Testis (tissue), 3 donors: ENCODE data around the gene MEIS2. TPM values are rescaled to one million over a fixed set of nuclear protein-coding genes. Genes with fewer than 3 reads are reported as not detected.

Experiments
- DNase-seq: peaks from one replicate; pipeline ENCODE4 v3.0.0-alpha.2; 2019
- H3K27ac ChIP-seq, 2 donors: fragments of 200-600 bp; sonication (generic); one replicate each; pipeline ENCODE4 v1.5.1; 2019
- H3K27me3 ChIP-seq: fragments of 200-600 bp; sonication (generic); one replicate; pipeline ENCODE4 v1.5.1; 2019
- H3K36me3 ChIP-seq: fragments of 200-600 bp; sonication (generic); one replicate; pipeline ENCODE4 v1.5.1; 2017; ENCODE audit warnings: low read depth; ENCODE audit errors: missing control alignments
- H3K4me1 ChIP-seq: fragments of 200-600 bp; sonication (generic); one replicate; pipeline ENCODE4 v1.5.1; 2019
- H3K4me3 ChIP-seq, 2 donors: fragments of 200-600 bp; sonication (generic); one replicate each; pipeline ENCODE4 v1.5.1; 2017 to 2019
- H3K9me3 ChIP-seq: fragments of 200-600 bp; sonication (generic); one replicate; pipeline ENCODE4 v1.5.1; 2017
- POLR2A ChIP-seq: fragments of 450-650 bp; IDR thresholded peaks from one replicate; pipeline ENCODE4 v1.6.1; 2017; ENCODE audit warnings: antibody characterized with exemption, mild to moderate bottlenecking, moderate library complexity
- WGBS, 2 donors: methylation state at CpG; one replicate each; pipeline ENCODE4 v1.1.5; 2018; 5-methylcytosine and 5-hydroxymethylcytosine counted together
- intact Hi-C: fragments of 100-400 bp; cut with DNase I; formaldehyde crosslinking; loops from one replicate; pipeline ENCODE4 v1.15.1; 2023; ENCODE audit warnings: low total_unique reads
- polyA plus RNA-seq: library from polyadenylated mRNA; stranded (reverse); fragments of 350-450 nt; fragmentation: Illumina TruSeq; extraction: RNeasy Lipid Tissue Mini Kit (QIAGEN cat#74804); gene quantifications from one replicate; pipeline ENCODE4 v1.2.3, GENCODE V29; 2014; ENCODE audit warnings: low read depth, low replicate concordance; ENCODE audit not compliant: insufficient read depth
- total RNA-seq, 2 donors: library from RNA; depleted of rRNA; stranded (reverse); fragments of >200 nt; gene quantifications; one replicate each; pipeline ENCODE4 v1.2.3, GENCODE V29; 2016
- TF ChIP-seq, protein P1 (sequence below), 3 experiments: fragments of 450-650 bp in 2 of 3; fragments of 200-600 bp in 1 of 3; sonication (generic) in 1 of 3; IDR thresholded peaks; one replicate each; pipeline ENCODE4 v1.5.1; 2016 to 2019; ENCODE audit warnings: antibody characterized with exemption in 3 of 3, mild to moderate bottlenecking in 2 of 3, moderate library complexity in 1 of 3

The MEIS2 gene
- total and polyA plus RNA-seq, 3 donors from 2014 or later = 7.0 to 19.4 (median 15.7) TPM

GRCh38 chr15:37002041-37002672 lies 98.2 kb downstream of the MEIS2 start:
- DNase-seq = no peak
- H3K4me3 ChIP-seq = no peak overlapping the region
- no peak for TF ChIP-seq POLR2A
- TF ChIP-seq, protein P1, sequence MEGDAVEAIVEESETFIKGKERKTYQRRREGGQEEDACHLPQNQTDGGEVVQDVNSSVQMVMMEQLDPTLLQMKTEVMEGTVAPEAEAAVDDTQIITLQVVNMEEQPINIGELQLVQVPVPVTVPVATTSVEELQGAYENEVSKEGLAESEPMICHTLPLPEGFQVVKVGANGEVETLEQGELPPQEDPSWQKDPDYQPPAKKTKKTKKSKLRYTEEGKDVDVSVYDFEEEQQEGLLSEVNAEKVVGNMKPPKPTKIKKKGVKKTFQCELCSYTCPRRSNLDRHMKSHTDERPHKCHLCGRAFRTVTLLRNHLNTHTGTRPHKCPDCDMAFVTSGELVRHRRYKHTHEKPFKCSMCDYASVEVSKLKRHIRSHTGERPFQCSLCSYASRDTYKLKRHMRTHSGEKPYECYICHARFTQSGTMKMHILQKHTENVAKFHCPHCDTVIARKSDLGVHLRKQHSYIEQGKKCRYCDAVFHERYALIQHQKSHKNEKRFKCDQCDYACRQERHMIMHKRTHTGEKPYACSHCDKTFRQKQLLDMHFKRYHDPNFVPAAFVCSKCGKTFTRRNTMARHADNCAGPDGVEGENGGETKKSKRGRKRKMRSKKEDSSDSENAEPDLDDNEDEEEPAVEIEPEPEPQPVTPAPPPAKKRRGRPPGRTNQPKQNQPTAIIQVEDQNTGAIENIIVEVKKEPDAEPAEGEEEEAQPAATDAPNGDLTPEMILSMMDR (IDR thresholded peaks at IDR 0.05) = no peak
- no peak overlapping the region for H3K27ac ChIP-seq
- intact Hi-C loops = no loop called here
- H3K9me3 ChIP-seq = no peaks in the 10 kb centered on the region
- 82 to 86% methylated on average over 4 of the region's 4 CpGs for WGBS, 2 donors
- H3K36me3 ChIP-seq = no peaks in the 10 kb centered on the region
- peaks cover 3% of the 10 kb centered on the region for H3K4me1 ChIP-seq
- no peaks in the 10 kb centered on the region for H3K27me3 ChIP-seq

DNA sequence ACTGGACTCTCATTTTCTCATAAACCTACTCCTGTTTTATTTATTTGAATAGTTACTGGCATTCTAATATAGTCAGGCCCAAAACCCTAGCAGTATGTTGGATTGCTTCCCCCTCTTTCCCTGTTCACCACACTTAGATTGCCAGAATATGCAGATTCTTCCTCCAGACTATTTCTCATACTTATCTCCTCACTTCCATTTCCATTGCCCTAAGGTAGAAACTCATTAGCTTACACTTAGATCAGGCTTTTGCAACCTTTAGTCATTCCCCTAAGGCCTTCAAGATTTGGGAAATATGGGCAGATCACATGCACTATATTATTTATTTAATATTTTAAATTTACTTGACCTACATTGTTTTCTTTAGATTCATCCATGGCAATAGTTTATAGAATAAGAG lies 98.9 kb downstream of the MEIS2 start:
- H3K27me3 ChIP-seq = no peaks in the 10 kb centered on the region
- H3K4me3 ChIP-seq = no peak overlapping the region
- no peak overlapping the region for H3K27ac ChIP-seq
- no peak for DNase-seq
- intact Hi-C loops = no loop called here
- no peaks in the 10 kb centered on the region for H3K36me3 ChIP-seq
- TF ChIP-seq POLR2A = no peak
- peaks cover 3% of the 10 kb centered on the region for H3K4me1 ChIP-seq
- H3K9me3 ChIP-seq = no peaks in the 10 kb centered on the region

DNA sequence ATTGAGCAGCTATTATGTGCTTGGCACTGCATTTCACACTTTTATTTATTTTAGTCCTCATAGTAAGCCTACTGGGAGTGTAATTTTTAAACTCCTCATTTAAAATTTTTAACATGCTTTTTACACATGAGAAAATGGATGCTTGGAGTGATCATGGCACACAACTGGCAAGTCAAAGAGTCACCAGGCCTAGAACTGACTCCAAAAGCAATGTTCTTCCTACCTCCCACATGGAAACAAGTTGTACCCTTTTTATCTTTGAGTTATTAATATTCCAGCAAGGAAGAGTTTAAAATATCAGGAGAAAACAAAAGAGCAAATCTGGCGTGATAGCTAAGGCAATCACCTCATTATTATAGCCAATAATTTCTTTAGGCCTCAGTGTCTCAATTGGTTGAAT lies 100.6 kb downstream of the MEIS2 start:
- 44 to 58% methylated on average over 1 of the region's 1 CpG for WGBS, 2 donors

GRCh38 chr15:36996538-36997181 lies 103.7 kb downstream of the MEIS2 start:
- H3K9me3 ChIP-seq = no peaks in the 10 kb centered on the region
- peaks cover 3% of the 10 kb centered on the region for H3K4me1 ChIP-seq
- H3K36me3 ChIP-seq = no peaks in the 10 kb centered on the region
- H3K4me3 ChIP-seq = no peak overlapping the region
- intact Hi-C loops = no loop called here
- DNase-seq = no peak
- 72 to 78% methylated on average over 4 of the region's 4 CpGs for WGBS, 2 donors
- TF ChIP-seq, protein P1 (IDR thresholded peaks at IDR 0.05) = no peak
- TF ChIP-seq POLR2A = no peak
- no peak overlapping the region for H3K27ac ChIP-seq
- no peaks in the 10 kb centered on the region for H3K27me3 ChIP-seq

More for the DNA sequence above, 100.6 kb downstream of the MEIS2 start:
- peaks cover 3% of the 10 kb centered on the region for H3K4me1 ChIP-seq
- H3K9me3 ChIP-seq = no peaks in the 10 kb centered on the region
- H3K36me3 ChIP-seq = no peaks in the 10 kb centered on the region
- H3K27me3 ChIP-seq = no peaks in the 10 kb centered on the region
- no peak overlapping the region for H3K4me3 ChIP-seq
- DNase-seq = no peak
- no peak for TF ChIP-seq POLR2A
- TF ChIP-seq, protein P1 (IDR thresholded peaks at IDR 0.05) = no peak
- H3K27ac ChIP-seq = no peak overlapping the region
- intact Hi-C loops = no loop called here

- H3K36me3 ChIP-seq = no peaks in the 10 kb centered on the region
- DNase-seq = no peak
- H3K4me3 ChIP-seq = no peak overlapping the region
- no peak overlapping the region for H3K27ac ChIP-seq
- 77 to 94% methylated on average over 2 of the region's 2 CpGs for WGBS, 2 donors
- H3K9me3 ChIP-seq = no peaks in the 10 kb centered on the region
- TF ChIP-seq POLR2A = no peak
- TF ChIP-seq, protein P1 (IDR thresholded peaks at IDR 0.05) = no peak
- no peaks in the 10 kb centered on the region for H3K27me3 ChIP-seq
- peaks cover 3% of the 10 kb centered on the region for H3K4me1 ChIP-seq
- intact Hi-C loops = no loop called here
Measured at GRCh38 chr15:36996121-36996520, 104.2 kb downstream of the MEIS2 start.
